NCI-H2107 (cell line): Measurements from ENCODE around the gene MARK2.

Experiments used
- DNase-seq: peaks from one replicate; lab custom pipeline; 2025; lab: John Stamatoyannopoulos, UW

The MARK2 gene

GRCh38 chr11:63882555-63883242 lies 43.8 kb downstream of the MARK2 start:
- no peak for DNase-seq

GRCh38 chr11:63883791-63884190 lies 44.9 kb downstream of the MARK2 start:
- no peak for DNase-seq

GRCh38 chr11:63884196-63884932 lies 45.5 kb downstream of the MARK2 start:
- DNase-seq: no peak

GRCh38 chr11:63887386-63887999 lies 48.6 kb downstream of the MARK2 start:
- DNase-seq: no peak

GRCh38 chr11:63888170-63889086 lies 49.5 kb downstream of the MARK2 start:
- DNase-seq: peak; percentile 45

GRCh38 chr11:63889344-63889743 lies 50.4 kb downstream of the MARK2 start:
- no peak for DNase-seq

- DNase-seq: no peak
These were observed 51.5 kb downstream of the MARK2 start for GRCh38 chr11:63890368-63890767.

- DNase-seq: no peak
These were observed 53.3 kb downstream of the MARK2 start for GRCh38 chr11:63892228-63892627.

GRCh38 chr11:63893355-63893754 lies 54.4 kb downstream of the MARK2 start:
- no peak for DNase-seq

GRCh38 chr11:63896071-63896470 lies 57.2 kb downstream of the MARK2 start:
- DNase-seq: no peak

GRCh38 chr11:63897459-63898146 lies 58.7 kb downstream of the MARK2 start:
- DNase-seq: no peak

- DNase-seq: no peak
These were observed 62.8 kb downstream of the MARK2 start for GRCh38 chr11:63901660-63902059.

- DNase-seq: no peak
These were observed 65.0 kb downstream of the MARK2 start for GRCh38 chr11:63903884-63904283.

GRCh38 chr11:63904743-63905142 lies 65.8 kb downstream of the MARK2 start:
- no peak for DNase-seq

- no peak for DNase-seq
These were observed 66.3 kb downstream of the MARK2 start for GRCh38 chr11:63905179-63905578.

- DNase-seq: no peak
These were observed 67.2 kb downstream of the MARK2 start for GRCh38 chr11:63906087-63906486.

- no peak for DNase-seq
These were observed 67.7 kb downstream of the MARK2 start for GRCh38 chr11:63906585-63906984.

- no peak for DNase-seq
These were observed 68.2 kb downstream of the MARK2 start for GRCh38 chr11:63907063-63907462.

- no peak for DNase-seq
These were observed 69.1 kb downstream of the MARK2 start for GRCh38 chr11:63907808-63908530.

GRCh38 chr11:63908631-63909401 lies 69.9 kb downstream of the MARK2 start:
- no peak for DNase-seq
